Measurements from ENCODE around the gene ARL11. TPM values are rescaled to one million over a fixed set of nuclear protein-coding genes. Genes with fewer than 3 reads are reported as not detected.
A peak's percentile ranks its signal among the peaks of the same experiment; 100 is the strongest.

Gene ARL11
- total and polyA plus RNA-seq, 2 donors (not counting 1 experiment from before 2014, with no cell fraction given), result not detected

- H3K9me3 ChIP-seq (ENCODE audit: control insufficient read depth, insufficient read depth, low read depth, low read length), result no peaks in the 10 kb centered on the region
- H3K27me3 ChIP-seq (ENCODE audit: control insufficient read depth, insufficient read depth, low read length), result no peaks in the 10 kb centered on the region
- no peak overlapping the region for H3K4me3 ChIP-seq (replicated peaks in 1 of 4; ENCODE audit: control extremely low read depth in 1 of 4, insufficient read depth in 1 of 4, low read depth in 3 of 4, low read length in 4 of 4)
- no peak overlapping the region for H2AFZ ChIP-seq (ENCODE audit: low read length)
- TF ChIP-seq CTCF (conservative IDR thresholded peaks at IDR 0.05 in 1 of 2, IDR thresholded peaks at IDR 0.05 in 1 of 2; ENCODE audit: low read depth in 1 of 2, low read length in 2 of 2) (no peak), EZH2 (IDR thresholded peaks at IDR 0.05; ENCODE audit: low read length, missing control alignments) (no peak)
- H3K9ac ChIP-seq (ENCODE audit: insufficient read depth, low read length), result no peak overlapping the region
- DNase-seq (ENCODE audit: low read depth in 2 of 2), result no peak
- no peak overlapping the region for H3K27ac ChIP-seq (ENCODE audit: insufficient read depth, low read length)
- no peaks in the 10 kb centered on the region for H3K79me2 ChIP-seq (ENCODE audit: control insufficient read depth, insufficient read depth, low read length)
- H3K4me2 ChIP-seq (ENCODE audit: extremely low read depth, insufficient read depth, low read length), result no peak overlapping the region
- peaks cover 6% of the 10 kb centered on the region for H3K4me1 ChIP-seq (ENCODE audit: control insufficient read depth, extremely low read depth, insufficient read depth, low read length)
- H4K20me1 ChIP-seq (ENCODE audit: control insufficient read depth, extremely low read depth, insufficient read depth, low read length), result no peaks in the 10 kb centered on the region
- no peaks in the 10 kb centered on the region for H3K36me3 ChIP-seq (ENCODE audit: control insufficient read depth, insufficient read depth, low read length)
Measured at GRCh38 chr13:49646688-49647087, 18.4 kb downstream of the ARL11 start.

GRCh38 chr13:49649244-49649962 lies 21.1 kb downstream of the ARL11 start:
- no peaks in the 10 kb centered on the region for H3K36me3 ChIP-seq (ENCODE audit: control insufficient read depth, insufficient read depth, low read length)
- peak overlapping the region; percentile 66 for H3K4me2 ChIP-seq (ENCODE audit: extremely low read depth, insufficient read depth, low read length)
- H3K27me3 ChIP-seq (ENCODE audit: control insufficient read depth, insufficient read depth, low read length), result no peaks in the 10 kb centered on the region
- H3K79me2 ChIP-seq (ENCODE audit: control insufficient read depth, insufficient read depth, low read length), result no peaks in the 10 kb centered on the region
- H4K20me1 ChIP-seq (ENCODE audit: control insufficient read depth, extremely low read depth, insufficient read depth, low read length), result no peaks in the 10 kb centered on the region
- DNase-seq (ENCODE audit: low read depth in 2 of 2), result peak; percentile 41 to 71
- H3K9me3 ChIP-seq (ENCODE audit: control insufficient read depth, insufficient read depth, low read depth, low read length), result no peaks in the 10 kb centered on the region
- peak overlapping the region; percentile 17 for H3K27ac ChIP-seq (ENCODE audit: insufficient read depth, low read length)
- no peak overlapping the region for H3K4me3 ChIP-seq (replicated peaks in 1 of 4; ENCODE audit: control extremely low read depth in 1 of 4, insufficient read depth in 1 of 4, low read depth in 3 of 4, low read length in 4 of 4)
- no peak for TF ChIP-seq EZH2 (IDR thresholded peaks at IDR 0.05; ENCODE audit: low read length, missing control alignments)
- TF ChIP-seq CTCF (conservative IDR thresholded peaks at IDR 0.05 in 1 of 2, IDR thresholded peaks at IDR 0.05 in 1 of 2; ENCODE audit: low read depth in 1 of 2, low read length in 2 of 2), result peak; percentile 32 to 50
- H2AFZ ChIP-seq (ENCODE audit: low read length), result no peak overlapping the region
- H3K9ac ChIP-seq (ENCODE audit: insufficient read depth, low read length), result no peak overlapping the region
- peaks cover 6% of the 10 kb centered on the region for H3K4me1 ChIP-seq (ENCODE audit: control insufficient read depth, extremely low read depth, insufficient read depth, low read length)

DNA sequence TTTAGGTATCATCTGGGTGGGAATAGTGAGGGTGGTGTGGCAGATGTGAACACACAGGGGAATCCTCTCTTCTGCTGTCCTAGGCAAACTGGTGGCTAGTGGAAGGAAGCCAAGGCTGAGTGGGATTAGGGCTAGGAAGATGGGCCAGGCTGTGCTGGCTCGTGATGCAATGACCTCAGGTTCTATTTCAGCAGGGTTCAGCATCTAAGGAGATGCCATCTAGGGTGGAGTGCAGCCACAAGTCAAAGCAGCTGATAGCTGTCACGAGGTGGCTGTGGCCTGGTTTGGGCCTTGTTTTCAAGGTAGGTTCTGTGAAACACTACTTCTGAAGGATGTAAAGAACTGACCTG lies 21.6 kb downstream of the ARL11 start:
- Histone ChIP-seq H3K79me2 (ENCODE audit: control insufficient read depth, insufficient read depth, low read length) (no peaks in the 10 kb centered on the region), H3K4me2 (ENCODE audit: extremely low read depth, insufficient read depth, low read length) (peak overlapping the region; percentile 66), H3K36me3 (ENCODE audit: control insufficient read depth, insufficient read depth, low read length) (no peaks in the 10 kb centered on the region), H3K4me1 (ENCODE audit: control insufficient read depth, extremely low read depth, insufficient read depth, low read length) (peaks cover 6% of the 10 kb centered on the region), H3K27ac (ENCODE audit: insufficient read depth, low read length) (peak overlapping the region; percentile 17), H3K27me3 (ENCODE audit: control insufficient read depth, insufficient read depth, low read length) (no peaks in the 10 kb centered on the region), H4K20me1 (ENCODE audit: control insufficient read depth, extremely low read depth, insufficient read depth, low read length) (no peaks in the 10 kb centered on the region), H3K4me3 (replicated peaks in 1 of 4; ENCODE audit: control extremely low read depth in 1 of 4, insufficient read depth in 1 of 4, low read depth in 3 of 4, low read length in 4 of 4) (no peak overlapping the region), H3K9me3 (ENCODE audit: control insufficient read depth, insufficient read depth, low read depth, low read length) (no peaks in the 10 kb centered on the region), H3K9ac (ENCODE audit: insufficient read depth, low read length) (no peak overlapping the region), H2AFZ (ENCODE audit: low read length) (peak overlapping the region; percentile 8)
- peak in 1 of 2 donors; percentile 73 for DNase-seq (ENCODE audit: low read depth in 2 of 2)
- TF ChIP-seq CTCF (conservative IDR thresholded peaks at IDR 0.05 in 1 of 2, IDR thresholded peaks at IDR 0.05 in 1 of 2; ENCODE audit: low read depth in 1 of 2, low read length in 2 of 2), result no peak
- no peak for TF ChIP-seq EZH2 (IDR thresholded peaks at IDR 0.05; ENCODE audit: low read length, missing control alignments)
